A673 (cell line): ENCODE measurements around the gene SYPL2.

Experiments used
- EZH2 ChIP-seq: fragments of 200-600 bp; sonication (generic); IDR thresholded peaks from 2 replicates; pipeline ENCODE4 v1.6.1; 2017; ENCODE audit warnings: borderline replicate concordance, low read depth, mild to moderate bottlenecking, mixed read lengths, antibody characterized with exemption, low read length; ENCODE audit not compliant: poor library complexity, severe bottlenecking
- TF ChIP-seq, protein P1 (sequence below): fragments of 300-800, 200-600 bp; sonication (generic); conservative IDR thresholded peaks from 2 replicates; pipeline ENCODE4 v1.5.1; 2017; ENCODE audit warnings: low read depth, mild to moderate bottlenecking, antibody characterized with exemption, low read length, moderate library complexity, mixed read lengths

DNA sequence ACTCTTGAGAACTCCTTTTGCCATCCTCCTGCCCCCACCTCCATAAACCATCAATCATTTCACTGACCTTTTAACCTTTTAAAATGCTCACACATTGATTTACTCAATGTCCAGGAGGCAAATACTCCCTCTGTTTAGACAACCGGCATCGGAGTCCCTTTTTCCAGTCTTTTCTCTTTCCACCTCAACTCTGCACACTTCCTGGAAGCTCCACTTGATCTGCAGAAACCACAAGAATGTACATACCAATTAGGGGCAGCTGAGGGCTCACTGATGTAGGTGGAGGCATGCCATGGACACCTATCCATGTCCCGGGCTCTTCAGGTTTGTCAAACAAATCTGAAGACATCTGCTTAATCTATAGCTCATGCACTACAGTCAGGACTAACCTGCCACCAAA lies 48.5 kb downstream of the SYPL2 start:
- TF ChIP-seq, protein P1, sequence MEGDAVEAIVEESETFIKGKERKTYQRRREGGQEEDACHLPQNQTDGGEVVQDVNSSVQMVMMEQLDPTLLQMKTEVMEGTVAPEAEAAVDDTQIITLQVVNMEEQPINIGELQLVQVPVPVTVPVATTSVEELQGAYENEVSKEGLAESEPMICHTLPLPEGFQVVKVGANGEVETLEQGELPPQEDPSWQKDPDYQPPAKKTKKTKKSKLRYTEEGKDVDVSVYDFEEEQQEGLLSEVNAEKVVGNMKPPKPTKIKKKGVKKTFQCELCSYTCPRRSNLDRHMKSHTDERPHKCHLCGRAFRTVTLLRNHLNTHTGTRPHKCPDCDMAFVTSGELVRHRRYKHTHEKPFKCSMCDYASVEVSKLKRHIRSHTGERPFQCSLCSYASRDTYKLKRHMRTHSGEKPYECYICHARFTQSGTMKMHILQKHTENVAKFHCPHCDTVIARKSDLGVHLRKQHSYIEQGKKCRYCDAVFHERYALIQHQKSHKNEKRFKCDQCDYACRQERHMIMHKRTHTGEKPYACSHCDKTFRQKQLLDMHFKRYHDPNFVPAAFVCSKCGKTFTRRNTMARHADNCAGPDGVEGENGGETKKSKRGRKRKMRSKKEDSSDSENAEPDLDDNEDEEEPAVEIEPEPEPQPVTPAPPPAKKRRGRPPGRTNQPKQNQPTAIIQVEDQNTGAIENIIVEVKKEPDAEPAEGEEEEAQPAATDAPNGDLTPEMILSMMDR = no peak
- TF ChIP-seq EZH2 = no peak
